HCT116 (cell line): ENCODE data around the gene RAB21. TPM values are rescaled to one million over a fixed set of nuclear protein-coding genes. Genes with fewer than 3 reads are reported as not detected.

Experiments
- ATAC-seq: fragments of 200-7000 bp; cut with Tn5 transposase; 2 replicates; pipeline ENCODE4 v1.9.1; 2020; ENCODE audit warnings: mild to moderate bottlenecking, moderate library complexity
- Bru-seq: library from RNA; stranded (reverse); fragments of 400-500 nt; gene quantifications from one replicate; lab custom pipeline; 2021; lab: Mats Ljungman, UMichigan
- BruChase-seq, 2 experiments: library from RNA; stranded (reverse); fragments of 400-500 nt; gene quantifications; one replicate each; lab custom pipeline; 2021; lab: Mats Ljungman, UMichigan
- BruUV-seq: library from RNA; stranded (reverse); fragments of 400-500 nt; replicated peaks from 2 replicates; lab custom pipeline; 2021; lab: Mats Ljungman, UMichigan
- CTCF ChIA-PET: fragments of 300-600 bp; sonication (Branson Sonifier 250); formaldehyde crosslinking; loops from one replicate; lab custom pipeline; 2021; ENCODE audit warnings: antibody characterized with exemption; lab: Charles Lee
- POLR2A ChIA-PET: fragments of 300-600, 350-600 bp; sonication (Branson Sonifier 250); formaldehyde crosslinking; loops from one replicate; lab custom pipeline; 2021; ENCODE audit warnings: antibody characterized with exemption; lab: Charles Lee
- RAD21 ChIA-PET, 2 experiments: fragments of 300-600 bp; sonication (Branson Sonifier 250); formaldehyde crosslinking; loops; one replicate each; lab custom pipeline; 2023; ENCODE audit warnings: low total read pairs in 2 of 2; ENCODE audit not compliant: uncharacterized antibody in 2 of 2, unreplicated experiment in 2 of 2, low non-redundant PET in 1 of 2; lab: Charles Lee
- DNase-seq: peaks from one replicate; pipeline ENCODE4 v3.0.0-alpha.2; 2010; ENCODE audit warnings: low read depth, low spot score
- H2AFZ ChIP-seq: fragments of 200-600 bp; shearing (Covaris generic), sonication (generic); 2 replicates; pipeline ENCODE4 v1.6.1; 2017; ENCODE audit warnings: low read depth, mixed run types, mixed read lengths, antibody characterized with exemption, low read length; ENCODE audit not compliant: poor library complexity, severe bottlenecking
- H3K27ac ChIP-seq: 2 replicates; pipeline ENCODE4 v1.5.1; 2012; ENCODE audit warnings: low read depth, low read length
- H3K27me3 ChIP-seq: fragments of 200-600 bp; sonication (generic); 2 replicates; pipeline ENCODE4 v1.6.1; 2016; ENCODE audit warnings: mixed run types, low read length, mixed read lengths; ENCODE audit not compliant: insufficient read depth
- H3K36me3 ChIP-seq, 2 experiments: fragments of 200-500 bp in 1 of 2; fragments of 200-600 bp in 1 of 2; sonication (Bioruptor generic) in 1 of 2; sonication (generic) in 1 of 2; 2 replicates each; pipeline versions ENCODE4 v1.5.1 to v1.6.1; 2014 to 2016; ENCODE audit warnings: low read length in 2 of 2, inconsistent platforms in 1 of 2, mixed read lengths in 1 of 2, mixed run types in 1 of 2; ENCODE audit not compliant: insufficient read depth in 2 of 2, control insufficient read depth in 1 of 2
- H3K4me1 ChIP-seq, 2 experiments: fragments of 200-600 bp in 1 of 2; sonication (generic) in 1 of 2; 2 replicates each; pipeline versions ENCODE4 v1.5.1 to v1.6.1; 2012 to 2017; ENCODE audit warnings: low read length in 2 of 2, inconsistent platforms in 1 of 2, mild to moderate bottlenecking in 1 of 2, mixed read lengths in 1 of 2, mixed run types in 1 of 2, moderate library complexity in 1 of 2; ENCODE audit not compliant: insufficient read depth in 2 of 2, control insufficient read depth in 1 of 2
- H3K4me2 ChIP-seq: fragments of 200-600 bp; sonication (generic); 2 replicates; pipeline ENCODE4 v1.6.1; 2017; ENCODE audit warnings: mixed run types, low read length, mixed read lengths
- H3K4me3 ChIP-seq, 2 experiments: fragments of 200-600 bp in 1 of 2; sonication (generic) in 1 of 2; replicated peaks in 1 of 2; 2 replicates each; pipeline ENCODE4 v1.5.1; 2011 to 2016; ENCODE audit warnings: low read length in 2 of 2, control low read depth in 1 of 2, low read depth in 1 of 2, mild to moderate bottlenecking in 1 of 2, mixed read lengths in 1 of 2, mixed run types in 1 of 2
- H3K79me2 ChIP-seq: fragments of 200-600 bp; sonication (generic); 2 replicates; pipeline ENCODE4 v1.6.1; 2017; ENCODE audit warnings: mild to moderate bottlenecking, mixed run types, low read length, moderate library complexity, mixed read lengths; ENCODE audit not compliant: insufficient read depth
- H3K9ac ChIP-seq: fragments of 200-600 bp; sonication (generic); 2 replicates; pipeline ENCODE4 v1.6.1; 2016; ENCODE audit warnings: low read length, mixed read lengths
- H3K9me2 ChIP-seq: fragments of 200-600 bp; sonication (generic), shearing (Covaris generic); 2 replicates; pipeline ENCODE4 v1.6.1; 2017; ENCODE audit warnings: mixed run types, mild to moderate bottlenecking, moderate library complexity; ENCODE audit not compliant: insufficient read depth
- H3K9me3 ChIP-seq, 2 experiments: fragments of 200-500 bp in 1 of 2; fragments of 200-600 bp in 1 of 2; sonication (Bioruptor generic) in 1 of 2; sonication (generic) in 1 of 2; 2 replicates each; pipeline ENCODE4 v1.6.1; 2014 to 2017; ENCODE audit warnings: low read length in 2 of 2, mixed read lengths in 2 of 2, inconsistent platforms in 1 of 2, low read depth in 1 of 2, mild to moderate bottlenecking in 1 of 2, mixed run types in 1 of 2, moderate library complexity in 1 of 2; ENCODE audit not compliant: control insufficient read depth in 1 of 2, insufficient read depth in 1 of 2
- H4K20me1 ChIP-seq: fragments of 200-600 bp; sonication (generic), shearing (Covaris generic); 2 replicates; pipeline ENCODE4 v1.6.1; 2017; ENCODE audit warnings: mixed run types, mild to moderate bottlenecking, moderate library complexity; ENCODE audit not compliant: insufficient read depth
- ATF3 ChIP-seq: IDR thresholded peaks from 2 replicates; pipeline ENCODE4 v1.6.1; 2012
- CBX3 ChIP-seq: IDR thresholded peaks from 2 replicates; pipeline ENCODE4 v1.6.1; 2012; ENCODE audit warnings: low read depth
- CEBPB ChIP-seq: IDR thresholded peaks from 2 replicates; pipeline ENCODE4 v1.6.1; 2012; ENCODE audit warnings: low read depth
- EGR1 ChIP-seq: IDR thresholded peaks from 2 replicates; pipeline ENCODE4 v1.6.1; 2012; ENCODE audit warnings: low read depth
- ELF1 ChIP-seq: IDR thresholded peaks from 2 replicates; pipeline ENCODE4 v1.6.1; 2012; ENCODE audit warnings: low read depth, borderline replicate concordance
- EZH2 ChIP-seq: fragments of 200-600 bp; sonication (generic); IDR thresholded peaks from 2 replicates; pipeline ENCODE4 v1.6.1; 2017; ENCODE audit warnings: antibody characterized with exemption, mixed run types
- EZH2phosphoT487 ChIP-seq: fragments of 200-600 bp; IDR thresholded peaks from 2 replicates; pipeline ENCODE4 v1.6.1; 2018; ENCODE audit warnings: antibody characterized with exemption, borderline replicate concordance
- FOSL1 ChIP-seq: IDR thresholded peaks from 2 replicates; pipeline ENCODE4 v1.6.1; 2012; ENCODE audit warnings: low read depth
- MAX ChIP-seq: IDR thresholded peaks from 2 replicates; pipeline ENCODE4 v1.6.1; 2012
- POLR2A ChIP-seq: IDR thresholded peaks from 2 replicates; pipeline ENCODE4 v1.7.0; 2011; ENCODE audit warnings: borderline replicate concordance; ENCODE audit not compliant: insufficient read depth, insufficient read length; ENCODE audit errors: extremely low read depth
- POLR2AphosphoS5 ChIP-seq: IDR thresholded peaks from 2 replicates; pipeline ENCODE4 v1.6.1; 2011; ENCODE audit warnings: mild to moderate bottlenecking, low read depth, low read length, moderate library complexity
- RAD21 ChIP-seq: IDR thresholded peaks from 2 replicates; pipeline ENCODE4 v1.6.1; 2012; ENCODE audit warnings: low read depth, mild to moderate bottlenecking
- SP1 ChIP-seq: IDR thresholded peaks from 2 replicates; pipeline ENCODE4 v1.6.1; 2012; ENCODE audit warnings: low read depth
- SRF ChIP-seq: IDR thresholded peaks from 2 replicates; pipeline ENCODE4 v1.6.1; 2012; ENCODE audit warnings: low read depth
- TCF7L2 ChIP-seq: IDR thresholded peaks from 2 replicates; pipeline ENCODE4 v1.7.0; 2011; ENCODE audit warnings: borderline replicate concordance, inconsistent platforms; ENCODE audit not compliant: insufficient read depth, insufficient read length; ENCODE audit errors: extremely low read depth
- ZFX ChIP-seq: fragments of 450-650 bp; IDR thresholded peaks from 2 replicates; pipeline ENCODE4 v1.6.1; 2017
- ZNF274 ChIP-seq: fragments of 200-500 bp; sonication (Bioruptor generic); IDR thresholded peaks from 2 replicates; pipeline ENCODE4 v1.6.1; 2014; ENCODE audit warnings: mild to moderate bottlenecking, low read depth, low read length, inconsistent platforms
- intact Hi-C: fragments of 100-400 bp; cut with micrococcal nuclease; formaldehyde crosslinking; loops from 2 replicates; pipeline ENCODE4 v1.10.0; 2022
- long read RNA-seq: library from polyadenylated mRNA; unstranded; transcript quantifications from one replicate; pipeline ENCODE4 v2.0.0, GENCODE V29; 2021; ENCODE audit not compliant: unreplicated experiment
- polyA plus RNA-seq: library from polyadenylated mRNA; unstranded; fragments of >200 nt; gene quantifications from 2 replicates; pipeline ENCODE4 v1.2.1, GENCODE V29; 2012; ENCODE audit warnings: missing spikeins
- total RNA-seq: library from RNA; stranded (reverse); gene quantifications from one replicate; pipeline ENCODE4 v1.2.1, GENCODE V29; 2021; ENCODE audit not compliant: unreplicated experiment
- TF ChIP-seq, protein P1 (sequence below): IDR thresholded peaks from 2 replicates; pipeline ENCODE4 v1.6.1; 2011; ENCODE audit warnings: mild to moderate bottlenecking, low read length, moderate library complexity; ENCODE audit not compliant: insufficient replicate concordance; ENCODE audit errors: extremely low read depth
- TF ChIP-seq, protein P2 (sequence below), 3 experiments: fragments of 200-600 bp in 1 of 3; sonication (generic) in 1 of 3; IDR thresholded peaks in 2 of 3; conservative IDR thresholded peaks in 1 of 3; 2 replicates each; pipeline ENCODE4 v1.5.1; 2012 to 2017; ENCODE audit warnings: low read depth in 2 of 3, low read length in 2 of 3, antibody characterized with exemption in 1 of 3, borderline replicate concordance in 1 of 3, control low read depth in 1 of 3, mild to moderate bottlenecking in 1 of 3, mixed read lengths in 1 of 3, mixed run types in 1 of 3, moderate library complexity in 1 of 3; ENCODE audit not compliant: insufficient read depth in 1 of 3

Gene RAB21, protein sequence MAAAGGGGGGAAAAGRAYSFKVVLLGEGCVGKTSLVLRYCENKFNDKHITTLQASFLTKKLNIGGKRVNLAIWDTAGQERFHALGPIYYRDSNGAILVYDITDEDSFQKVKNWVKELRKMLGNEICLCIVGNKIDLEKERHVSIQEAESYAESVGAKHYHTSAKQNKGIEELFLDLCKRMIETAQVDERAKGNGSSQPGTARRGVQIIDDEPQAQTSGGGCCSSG
- total RNA-seq (57.1 TPM), Bru-seq, nascent RNA (percentile 91 among the genes with signal in this experiment), BruChase-seq, experiment 1, labeled RNA remaining after a 6-hour chase (percentile 95 among the genes with signal in this experiment), BruChase-seq, experiment 2, labeled RNA remaining after a 2-hour chase (percentile 88 among the genes with signal in this experiment)
- 20.0 and 22.2 TPM in 2 replicates for polyA plus RNA-seq
- long read RNA-seq, full-length matches to known transcripts: 85 of 109 reads
- long read RNA-seq, partial matches to known transcripts: 5 of 109 reads
- long read RNA-seq, other reads (novel, unspliced or antisense): 19 of 109 reads

GRCh38 chr12:71754461-71755145 is at the start of gene RAB21:
RAB21 (plus strand) TSS chr12:71754863; CDS start chr12:71755130, 267 bp downstream.
- POLR2A ChIA-PET: interaction anchor here (0.6 to 0.7 kb wide), 2 partner anchors 12 to 17 kb away, joined by 3 to 4 read pairs; no protein-coding TSS in a partner anchor
- peaks cover 46% of the 10 kb centered on the region for H3K79me2 ChIP-seq
- no peaks in the 10 kb centered on the region for H4K20me1 ChIP-seq
- intact Hi-C loops: loop anchor here (2.0 kb wide), 1 partner anchor 92 kb away; the partner anchor contains the start of gene ZFC3H1
- RAD21 ChIA-PET: no interaction called here
- H3K9ac ChIP-seq: peak within 1 kb of the TSS; percentile 88
- peaks cover 7 to 15% of the 10 kb centered on the region in 2 experiments; a peak in 3 of 4 replicates for H3K4me1 ChIP-seq
- ATAC-seq: peak; percentile 98
- H3K9me2 ChIP-seq: no peaks in the 10 kb centered on the region
- peak within 1 kb of the TSS; percentile 85 for H2AFZ ChIP-seq
- CTCF ChIA-PET: interaction anchor here (0.9 to 1.0 kb wide), 2 partner anchors 118 to 362 kb away, joined by 3 to 4 read pairs; no protein-coding TSS in a partner anchor
- no TSS peak for BruUV-seq
- H3K4me3 ChIP-seq: peak within 1 kb of the TSS; percentile 62 to 92
- H3K4me2 ChIP-seq: peak within 1 kb of the TSS; percentile 91
- H3K27me3 ChIP-seq: no peaks in the 10 kb centered on the region
- DNase-seq: peak; percentile 92
- H3K36me3 ChIP-seq: peaks cover 0 to 19% of the 10 kb centered on the region in 2 experiments; a peak in 2 of 4 replicates
- peak within 1 kb of the TSS; percentile 51 for H3K27ac ChIP-seq
- H3K9me3 ChIP-seq: peaks cover 0 to 5% of the 10 kb centered on the region in 2 experiments; a peak in 1 of 4 replicates
- TF ChIP-seq RAD21 (no peak), SP1 (peak; percentile 41; the same call in 1 of the 2 replicates), CEBPB (no peak), TCF7L2 (no peak), ATF3 (no peak), SRF (no peak), ELF1 (no peak), ZFX (no peak; the same call in 1 of the 2 replicates), EGR1 (peak; percentile 77), CBX3 (0 out of 2 replicates have a peak, but pooled peaks have one; percentile 33), EZH2phosphoT487 (no peak), ZNF274 (no peak), POLR2A (peak; percentile 77), POLR2AphosphoS5 (peak; percentile 95), FOSL1 (no peak), EZH2 (no peak), MAX (peak; percentile 89)
- TF ChIP-seq, protein P1, sequence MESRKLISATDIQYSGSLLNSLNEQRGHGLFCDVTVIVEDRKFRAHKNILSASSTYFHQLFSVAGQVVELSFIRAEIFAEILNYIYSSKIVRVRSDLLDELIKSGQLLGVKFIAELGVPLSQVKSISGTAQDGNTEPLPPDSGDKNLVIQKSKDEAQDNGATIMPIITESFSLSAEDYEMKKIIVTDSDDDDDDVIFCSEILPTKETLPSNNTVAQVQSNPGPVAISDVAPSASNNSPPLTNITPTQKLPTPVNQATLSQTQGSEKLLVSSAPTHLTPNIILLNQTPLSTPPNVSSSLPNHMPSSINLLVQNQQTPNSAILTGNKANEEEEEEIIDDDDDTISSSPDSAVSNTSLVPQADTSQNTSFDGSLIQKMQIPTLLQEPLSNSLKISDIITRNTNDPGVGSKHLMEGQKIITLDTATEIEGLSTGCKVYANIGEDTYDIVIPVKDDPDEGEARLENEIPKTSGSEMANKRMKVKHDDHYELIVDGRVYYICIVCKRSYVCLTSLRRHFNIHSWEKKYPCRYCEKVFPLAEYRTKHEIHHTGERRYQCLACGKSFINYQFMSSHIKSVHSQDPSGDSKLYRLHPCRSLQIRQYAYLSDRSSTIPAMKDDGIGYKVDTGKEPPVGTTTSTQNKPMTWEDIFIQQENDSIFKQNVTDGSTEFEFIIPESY: no peak
- TF ChIP-seq, protein P2, sequence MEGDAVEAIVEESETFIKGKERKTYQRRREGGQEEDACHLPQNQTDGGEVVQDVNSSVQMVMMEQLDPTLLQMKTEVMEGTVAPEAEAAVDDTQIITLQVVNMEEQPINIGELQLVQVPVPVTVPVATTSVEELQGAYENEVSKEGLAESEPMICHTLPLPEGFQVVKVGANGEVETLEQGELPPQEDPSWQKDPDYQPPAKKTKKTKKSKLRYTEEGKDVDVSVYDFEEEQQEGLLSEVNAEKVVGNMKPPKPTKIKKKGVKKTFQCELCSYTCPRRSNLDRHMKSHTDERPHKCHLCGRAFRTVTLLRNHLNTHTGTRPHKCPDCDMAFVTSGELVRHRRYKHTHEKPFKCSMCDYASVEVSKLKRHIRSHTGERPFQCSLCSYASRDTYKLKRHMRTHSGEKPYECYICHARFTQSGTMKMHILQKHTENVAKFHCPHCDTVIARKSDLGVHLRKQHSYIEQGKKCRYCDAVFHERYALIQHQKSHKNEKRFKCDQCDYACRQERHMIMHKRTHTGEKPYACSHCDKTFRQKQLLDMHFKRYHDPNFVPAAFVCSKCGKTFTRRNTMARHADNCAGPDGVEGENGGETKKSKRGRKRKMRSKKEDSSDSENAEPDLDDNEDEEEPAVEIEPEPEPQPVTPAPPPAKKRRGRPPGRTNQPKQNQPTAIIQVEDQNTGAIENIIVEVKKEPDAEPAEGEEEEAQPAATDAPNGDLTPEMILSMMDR (IDR thresholded peaks at IDR 0.05 in 2 of 3, conservative IDR thresholded peaks at IDR 0.05 in 1 of 3; ENCODE audit: borderline replicate concordance in 1 of 3, insufficient read depth in 1 of 3, low read depth in 2 of 3, low read length in 2 of 3): peak in 2 of 3 experiments; percentile 18 to 27; a peak in 2 of 6 replicates
